ENCODE results near the gene SYCP2L. TPM values are rescaled to one million over a fixed set of nuclear protein-coding genes. Genes with fewer than 3 reads are reported as not detected.

SYCP2L gene
- polyA plus RNA-seq, 1 of the 3 experiments (the other 2 are of a cell fraction), result 0.82 TPM

- H3F3A ChIP-seq (replicated peaks; ENCODE audit: insufficient read depth), result no peaks in the 10 kb centered on the region
- DNase-seq, result no peak
- no peak overlapping the region for H2AFZ ChIP-seq (ENCODE audit: low read depth)
- H3K27ac ChIP-seq (ENCODE audit: low read depth in 2 of 2, low read length in 1 of 2), result no peak overlapping the region
- H3K4me3 ChIP-seq (ENCODE audit: low read depth in 2 of 2, low read length in 1 of 2), result no peak overlapping the region
- H3K36me3 ChIP-seq (replicated peaks in 1 of 2; ENCODE audit: control insufficient read depth in 1 of 2, insufficient read depth in 2 of 2, low read length in 1 of 2), result no peaks in the 10 kb centered on the region
- no peaks in the 10 kb centered on the region for H4K20me1 ChIP-seq (ENCODE audit: insufficient read depth)
- H3K9ac ChIP-seq, result no peak overlapping the region
- H3K9me2 ChIP-seq, result no peaks in the 10 kb centered on the region
- WGBS (ENCODE audit: low lambda C conversion rate), result 39% methylated on average over 1 of the region's 1 CpG
- H3K9me3 ChIP-seq, result no peaks in the 10 kb centered on the region
- no peaks in the 10 kb centered on the region for H3K79me2 ChIP-seq (ENCODE audit: insufficient read depth)
- TF ChIP-seq SIN3A (IDR thresholded peaks at IDR 0.05; ENCODE audit: borderline replicate concordance, low read depth, low read length) (no peak), SMC3 (IDR thresholded peaks at IDR 0.05; ENCODE audit: low read depth, low read length) (no peak), RCOR1 (IDR thresholded peaks at IDR 0.05; ENCODE audit: low read length) (no peak), RXRA (IDR thresholded peaks at IDR 0.05; ENCODE audit: borderline replicate concordance, low read depth) (no peak), GATA2 (CRISPR knock-in tag; IDR thresholded peaks at IDR 0.05) (no peak), FOXJ3 (CRISPR knock-in tag; IDR thresholded peaks at IDR 0.05) (no peak), IRF3 (IDR thresholded peaks at IDR 0.05; ENCODE audit: low read depth, low read length) (no peak), NRF1 (IDR thresholded peaks at IDR 0.05; ENCODE audit: low read depth, low read length) (no peak), RFX5 (IDR thresholded peaks at IDR 0.05; ENCODE audit: low read length) (no peak), FOXM1 (IDR thresholded peaks at IDR 0.05; ENCODE audit: low read depth) (no peak), ZBTB33 (IDR thresholded peaks at IDR 0.05; ENCODE audit: borderline replicate concordance, low read depth) (no peak), TAF1 (IDR thresholded peaks at IDR 0.05; ENCODE audit: borderline replicate concordance, low read depth, low read length) (no peak)
- no peaks in the 10 kb centered on the region for H3K27me3 ChIP-seq (ENCODE audit: insufficient read depth)
- POLR2A ChIA-PET, result no interaction called here
- H3K4me1 ChIP-seq (ENCODE audit: control insufficient read depth in 1 of 2, insufficient read depth in 2 of 2, low read depth in 1 of 2, low read length in 1 of 2), result no peaks in the 10 kb centered on the region
- CTCF ChIA-PET, result interaction anchor here (0.9 to 1.7 kb wide), 2 partner anchors 131 to 136 kb away, joined by 4 to 7 read pairs; no protein-coding TSS in a partner anchor
- no peak overlapping the region for H3K4me2 ChIP-seq
Measured at GRCh38 chr6:10933126-10933525, 46.3 kb downstream of the SYCP2L start.

GRCh38 chr6:10939840-10940239 lies 53.0 kb downstream of the SYCP2L start:
- DNase-seq, result no peak
- POLR2A ChIA-PET, result no interaction called here
- H3K27ac ChIP-seq (ENCODE audit: low read depth in 2 of 2, low read length in 1 of 2), result no peak overlapping the region
- H3K4me2 ChIP-seq, result no peak overlapping the region
- no peaks in the 10 kb centered on the region for H3K9me3 ChIP-seq
- H3K4me3 ChIP-seq (ENCODE audit: low read depth in 2 of 2, low read length in 1 of 2), result no peak overlapping the region
- H3K27me3 ChIP-seq (ENCODE audit: insufficient read depth), result no peaks in the 10 kb centered on the region
- CTCF ChIA-PET, result interaction anchor here (0.9 to 2.0 kb wide), 2 partner anchors 12 to 125 kb away, joined by 3 to 4 read pairs; no protein-coding TSS in a partner anchor
- no peaks in the 10 kb centered on the region for H3K79me2 ChIP-seq (ENCODE audit: insufficient read depth)
- H3F3A ChIP-seq (replicated peaks; ENCODE audit: insufficient read depth), result no peaks in the 10 kb centered on the region
- WGBS (ENCODE audit: low lambda C conversion rate), result 66% methylated on average over 2 of the region's 2 CpGs
- H3K9me2 ChIP-seq, result no peaks in the 10 kb centered on the region
- H4K20me1 ChIP-seq (ENCODE audit: insufficient read depth), result no peaks in the 10 kb centered on the region
- no peaks in the 10 kb centered on the region for H3K4me1 ChIP-seq (ENCODE audit: control insufficient read depth in 1 of 2, insufficient read depth in 2 of 2, low read depth in 1 of 2, low read length in 1 of 2)
- H2AFZ ChIP-seq (ENCODE audit: low read depth), result no peak overlapping the region
- H3K9ac ChIP-seq, result no peak overlapping the region
- H3K36me3 ChIP-seq (replicated peaks in 1 of 2; ENCODE audit: control insufficient read depth in 1 of 2, insufficient read depth in 2 of 2, low read length in 1 of 2), result no peaks in the 10 kb centered on the region
- TF ChIP-seq IRF3 (IDR thresholded peaks at IDR 0.05; ENCODE audit: low read depth, low read length) (no peak), TEAD4 (IDR thresholded peaks at IDR 0.05; ENCODE audit: borderline replicate concordance, insufficient read depth) (no peak), EZH2phosphoT487 (IDR thresholded peaks at IDR 0.05; ENCODE audit: borderline replicate concordance, low read depth) (no peak), RCOR1 (IDR thresholded peaks at IDR 0.05; ENCODE audit: low read length) (no peak), SIN3A (IDR thresholded peaks at IDR 0.05; ENCODE audit: borderline replicate concordance, low read depth, low read length) (no peak), SMC3 (IDR thresholded peaks at IDR 0.05; ENCODE audit: low read depth, low read length) (no peak), YY1 (IDR thresholded peaks at IDR 0.05; ENCODE audit: low read depth) (no peak), ELF1 (IDR thresholded peaks at IDR 0.05) (no peak), ZBTB33 (IDR thresholded peaks at IDR 0.05; ENCODE audit: borderline replicate concordance, low read depth) (no peak), FOXM1 (IDR thresholded peaks at IDR 0.05; ENCODE audit: low read depth) (no peak), MAX (IDR thresholded peaks at IDR 0.05; ENCODE audit: low read depth) (no peak), MEF2A (IDR thresholded peaks at IDR 0.05; ENCODE audit: borderline replicate concordance, low read depth) (no peak), EP300 (IDR thresholded peaks at IDR 0.05; ENCODE audit: borderline replicate concordance in 1 of 2, low read depth in 1 of 2, low read length in 1 of 2) (no peak), GABPA (IDR thresholded peaks at IDR 0.05; ENCODE audit: low read depth) (no peak)

Data from SK-N-SH (cell line).